Pancreas (tissue), 10 donors: ENCODE results near the gene TRAPPC2L. TPM values are rescaled to one million over a fixed set of nuclear protein-coding genes. Genes with fewer than 3 reads are reported as not detected.

Source experiments
- ATAC-seq, 4 donors: fragments of 200-7000 bp; cut with Tn5 transposase; one replicate each; pipeline versions ENCODE4 v1.8.0 to v1.9.1; 2020; ENCODE audit warnings: mild to moderate bottlenecking in 4 of 4, moderate library complexity in 4 of 4
- DNase-seq, 6 donors: peaks; one replicate each; pipeline ENCODE4 v3.0.0-alpha.2; 2020
- FAIRE-seq: peaks from 2 replicates; lab custom pipeline; 2012; peaks lifted over from hg19 to GRCh38; lab: Jason Lieb, UNC
- H3K27ac ChIP-seq, 4 donors: fragments of 200-600 bp; sonication (generic); 1 replicate in 3 of 4; 2 replicates in 1 of 4; pipeline versions ENCODE4 v1.5.0 to v1.8.0; 2020
- H3K27me3 ChIP-seq, 4 donors: fragments of 200-600 bp; one replicate each; pipeline ENCODE4 v1.8.0; 2021
- H3K36me3 ChIP-seq, 3 donors: fragments of 200-600 bp; sonication (generic) in 1 of 3; one replicate each; pipeline versions ENCODE4 v1.5.0 to v1.8.0; 2020 to 2021
- H3K4me1 ChIP-seq, 3 donors: fragments of 200-600 bp; one replicate each; pipeline ENCODE4 v1.8.0; 2021
- H3K4me3 ChIP-seq, 4 donors: fragments of 200-600 bp; sonication (generic) in 2 of 4; one replicate each; pipeline versions ENCODE4 v1.5.0 to v1.8.0; 2020 to 2021
- H3K9me3 ChIP-seq, 4 donors: fragments of 200-600 bp; one replicate each; pipeline ENCODE4 v1.8.0; 2021
- CTCF ChIP-seq, 4 donors: fragments of 200-600 bp; sonication (generic) in 3 of 4; IDR thresholded peaks; one replicate each; pipeline versions ENCODE4 v1.5.0 to v1.8.0; 2021; ENCODE audit warnings: antibody characterized with exemption in 4 of 4
- WGBS, 2 donors: extraction: QIAGEN DNeasy Blood & Tissue Kit; methylation state at CpG; one replicate each; pipeline ENCODE4 v1.1.7; 2013; 5-methylcytosine and 5-hydroxymethylcytosine counted together
- intact Hi-C, 3 donors: fragments of 100-400 bp; cut with DNase I; formaldehyde crosslinking; loops; one replicate each; pipeline versions ENCODE4 v1.11.1 to v1.14.2; 2022
- polyA plus RNA-seq, 2 donors: library from polyadenylated mRNA; stranded (reverse); fragments of 200-250 nt; gene quantifications; one replicate each; pipeline ENCODE4 v1.2.3, GENCODE V29; 2013
- total RNA-seq, 6 donors: library from RNA; stranded (reverse); fragmentation: NEBNext Ultra II Directional in 4 of 6; extraction: Animal tissue kit (Norgen Biotek cat#: 25700) in 4 of 6; gene quantifications; one replicate each; pipeline versions ENCODE4 v1.2.1 to v1.2.4, GENCODE V29; 2021 to 2023
- donor health status: healthy with polysubstance abuse.
- donor health status: DM: no; HTN: no; CAD: no; lungs with moderate emphysema.
- donor health status: DM: no; HTN: no; CAD: no.
- donor health status: control.
- donor health status: control.
- donor health status: Bipolar disorder and iron deficiency.
- donor health status: DM: yes; HTN: yes; CAD: no.
- donor health status: DM: no; HTN: no; CAD: no.
- donor health status: DM: no; HTN: no; CAD: no.
- donor health status: DM: yes; HTN: yes; CAD: no.

The TRAPPC2L gene
- total RNA-seq, result 10 to 100 TPM; 16.0 to 35.5 (median 23.0) TPM
- polyA plus RNA-seq, result 10 to 100 TPM; 49.2 to 55.2 TPM

DNA sequence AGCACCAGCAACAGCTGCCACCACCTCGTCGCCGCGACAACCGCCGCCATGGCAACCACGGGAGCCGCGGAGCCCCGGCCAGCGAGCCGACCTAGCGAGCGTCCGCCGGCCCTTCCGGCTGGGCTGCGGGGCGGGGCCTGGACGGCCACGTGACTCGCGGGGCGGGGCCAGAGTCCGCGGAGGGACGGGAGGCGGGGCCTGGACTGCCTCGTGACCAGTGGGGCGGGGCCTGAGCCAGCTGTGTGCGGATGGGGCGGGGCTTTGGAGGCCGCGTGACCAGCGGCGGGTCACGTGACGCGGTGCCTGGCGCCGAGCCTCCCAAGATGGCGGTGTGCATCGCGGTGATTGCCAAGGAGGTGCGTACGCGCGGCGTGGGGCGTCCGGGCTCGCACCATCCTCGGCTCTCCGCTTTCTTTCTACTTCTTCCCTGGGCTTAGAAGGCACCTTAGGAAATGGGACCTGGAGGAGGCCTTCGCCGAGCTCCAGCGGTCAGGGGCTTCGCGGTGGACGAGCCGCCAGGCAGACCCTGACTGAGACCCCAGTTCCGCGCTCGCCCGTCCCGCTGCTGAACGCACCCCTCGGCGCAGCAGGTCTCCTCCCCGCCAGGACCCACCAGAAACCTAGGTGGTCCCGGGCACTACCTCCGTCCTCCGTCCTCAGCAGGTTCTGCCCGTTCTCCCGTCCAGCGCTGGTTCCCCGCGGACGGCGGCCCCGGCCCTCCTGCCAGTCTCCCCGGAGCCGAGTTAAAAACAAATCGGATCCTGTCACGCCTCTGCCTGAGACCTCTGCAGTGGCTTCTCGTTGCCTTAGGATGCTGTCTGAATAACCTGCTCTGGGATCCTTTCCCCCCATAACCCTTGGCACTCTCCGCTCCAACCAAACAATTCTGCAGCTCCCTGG is at the start of gene TRAPPC2L, which contains the start of gene GALNS:
TSS of gene TRAPPC2L (plus strand) at position 300 of the 900 bp plus-strand sequence. CDS start at position 324, 24 bp downstream.
TSS of gene GALNS (minus strand) at position 120 of the 900 bp plus-strand sequence. CDS start at position 50, 70 bp downstream.
- DNase-seq (peak; percentile 97 to 100 (median 100)), ATAC-seq (peak; percentile 93 to 98 (median 95)), FAIRE-seq (no peak)
- peaks cover 0 to 10% (median 4%) of the 10 kb centered on the region in 3 donors for H3K4me1 ChIP-seq
- intact Hi-C loops, result no loop called here
- peak within 1 kb of the TSS; percentile 60 to 66 (median 62) for H3K27ac ChIP-seq
- peaks cover 0 to 25% (median 3%) of the 10 kb centered on the region in 3 donors for H3K36me3 ChIP-seq
- peak within 1 kb of the TSS; percentile 65 to 99 (median 89) for H3K4me3 ChIP-seq
- no peaks in the 10 kb centered on the region for H3K9me3 ChIP-seq
- 0% methylated on average over 76 to 87 of the region's 87 CpGs for WGBS, 2 donors
- no peaks in the 10 kb centered on the region for H3K27me3 ChIP-seq
- no peak for TF ChIP-seq CTCF (IDR thresholded peaks at IDR 0.05)

DNA sequence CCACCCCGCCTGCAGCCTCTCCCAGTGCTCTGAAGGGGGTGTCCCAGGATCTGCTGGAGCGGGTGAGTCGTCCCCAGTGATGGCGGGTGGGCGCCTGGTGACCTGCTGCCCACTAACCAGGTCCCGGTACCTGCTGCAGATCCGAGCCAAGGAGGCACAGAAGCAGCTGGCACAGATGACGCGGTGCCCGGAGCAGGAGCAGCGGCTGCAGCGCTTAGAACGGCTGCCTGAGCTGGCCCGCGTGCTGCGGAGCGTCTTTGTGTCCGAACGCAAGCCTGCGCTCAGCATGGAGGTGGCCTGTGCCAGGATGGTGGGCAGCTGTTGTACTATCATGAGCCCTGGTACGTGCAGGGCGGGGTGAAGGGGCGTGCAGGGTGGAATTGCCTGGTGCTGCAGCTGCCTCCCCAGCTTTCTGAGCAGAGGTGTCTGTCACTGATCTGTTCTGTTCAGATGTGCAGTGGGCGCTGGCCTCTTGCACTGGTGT is 49.7 kb upstream of the TRAPPC2L start:
- FAIRE-seq, result no peak
- H3K4me1 ChIP-seq, result peaks cover 0 to 17% (median 16%) of the 10 kb centered on the region in 3 donors

DNA sequence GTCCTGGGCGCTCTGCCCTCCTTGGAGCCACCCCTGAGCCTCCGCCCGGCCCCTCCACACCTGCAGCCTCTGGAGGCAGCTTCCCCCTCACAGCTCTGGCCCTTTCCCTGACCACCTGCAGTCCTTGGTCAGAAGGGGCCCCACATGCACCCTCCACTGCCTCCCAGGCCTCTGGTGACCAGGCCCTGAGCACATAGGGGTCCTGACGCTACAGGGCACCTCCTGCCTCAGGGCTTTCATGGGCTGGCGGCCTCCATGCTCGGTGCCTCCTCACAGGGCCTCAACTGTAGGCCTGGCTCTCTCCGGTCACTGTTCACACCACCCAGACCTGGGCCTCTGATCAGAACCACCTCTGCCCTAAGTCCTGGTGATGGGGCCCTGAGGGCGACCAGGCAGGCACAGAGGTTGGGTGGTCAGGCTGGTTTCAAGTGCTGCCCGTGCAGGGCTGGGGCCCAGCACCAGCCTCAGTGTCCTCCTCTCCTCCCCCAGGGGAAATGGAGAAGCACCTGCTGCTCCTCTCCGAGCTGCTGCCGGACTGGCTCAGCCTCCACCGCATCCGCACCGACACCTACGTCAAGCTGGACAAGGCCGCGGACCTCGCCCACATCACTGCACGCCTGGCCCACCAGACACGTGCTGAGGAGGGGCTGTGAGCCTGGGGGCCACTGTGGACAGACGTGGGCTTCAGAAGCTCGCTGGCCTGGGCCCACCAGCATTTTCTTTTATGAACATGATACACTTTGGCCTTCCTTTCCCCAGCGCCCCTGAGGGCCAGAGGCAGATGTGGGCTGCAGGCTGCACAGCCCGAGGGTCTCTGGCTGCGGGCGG is 49.1 kb upstream of the TRAPPC2L start:
- H3K9me3 ChIP-seq, result no peaks in the 10 kb centered on the region
- no peaks in the 10 kb centered on the region for H3K36me3 ChIP-seq
- no peak overlapping the region for H3K27ac ChIP-seq
- H3K4me3 ChIP-seq, result no peak overlapping the region
- H3K27me3 ChIP-seq, result no peaks in the 10 kb centered on the region
- ATAC-seq (no peak), DNase-seq (peak in 1 of 6 donors; percentile 71), FAIRE-seq (no peak)
- H3K4me1 ChIP-seq, result peaks cover 0 to 18% (median 16%) of the 10 kb centered on the region in 3 donors
- TF ChIP-seq CTCF (IDR thresholded peaks at IDR 0.05), result no peak
- WGBS, 2 donors, result 88 to 92% methylated on average over 23 to 26 of the region's 26 CpGs
- intact Hi-C loops, result no loop called here

More for the DNA sequence above, 49.7 kb upstream of the TRAPPC2L start:
- 80 to 90% methylated on average over 24 of the region's 24 CpGs for WGBS, 2 donors
- DNase-seq (peak in 2 of 6 donors; percentile 35 to 75), ATAC-seq (no peak)
- no peaks in the 10 kb centered on the region for H3K36me3 ChIP-seq
- H3K4me3 ChIP-seq, result no peak overlapping the region
- no peak overlapping the region for H3K27ac ChIP-seq
- no peaks in the 10 kb centered on the region for H3K9me3 ChIP-seq
- no peak for TF ChIP-seq CTCF (IDR thresholded peaks at IDR 0.05)
- intact Hi-C loops, result no loop called here
- no peaks in the 10 kb centered on the region for H3K27me3 ChIP-seq

GRCh38 chr16:88809068-88809675 is 47.8 kb upstream of the TRAPPC2L start:
- TF ChIP-seq CTCF (IDR thresholded peaks at IDR 0.05), result no peak
- DNase-seq (peak in 4 of 6 donors; percentile 45 to 77 (median 60)), ATAC-seq (no peak), FAIRE-seq (no peak)
- H3K27ac ChIP-seq, result no peak overlapping the region
- WGBS, 2 donors, result 83 to 86% methylated on average over 10 of the region's 10 CpGs
- intact Hi-C loops, result no loop called here
- H3K4me1 ChIP-seq, result peaks cover 0 to 18% (median 12%) of the 10 kb centered on the region in 3 donors
- no peak overlapping the region for H3K4me3 ChIP-seq
- no peaks in the 10 kb centered on the region for H3K27me3 ChIP-seq
- no peaks in the 10 kb centered on the region for H3K36me3 ChIP-seq
- H3K9me3 ChIP-seq, result no peaks in the 10 kb centered on the region
